Fibroblast of pulmonary artery (primary cell): Measurements from ENCODE around the gene CPT1C.

Experiments used
- DNase-seq: peaks from one replicate; pipeline ENCODE4 v3.0.0-alpha.2; 2010; ENCODE audit warnings: low read depth
- H3K4me3 ChIP-seq: replicated peaks from 2 replicates; pipeline ENCODE4 v1.5.1; 2011; ENCODE audit warnings: low read depth, mild to moderate bottlenecking, control low read depth, low read length, moderate library complexity
- CTCF ChIP-seq: IDR thresholded peaks from 2 replicates; pipeline ENCODE4 v1.5.1; 2011; ENCODE audit warnings: mild to moderate bottlenecking, control low read depth, low read length, inconsistent platforms; ENCODE audit errors: missing control alignments

Gene CPT1C

GRCh38 chr19:49655570-49656455, 35.1 kb upstream of the CPT1C start:
- no peak for TF ChIP-seq CTCF
- DNase-seq, result no peak
- no peak overlapping the region for H3K4me3 ChIP-seq

GRCh38 chr19:49656456-49657109, 34.3 kb upstream of the CPT1C start:
- no peak for TF ChIP-seq CTCF
- H3K4me3 ChIP-seq, result no peak overlapping the region
- DNase-seq, result no peak

- DNase-seq, result no peak
- TF ChIP-seq CTCF, result no peak
- no peak overlapping the region for H3K4me3 ChIP-seq
These were observed 33.3 kb upstream of the CPT1C start for GRCh38 chr19:49657493-49658138.

GRCh38 chr19:49658139-49658517, 32.8 kb upstream of the CPT1C start:
- DNase-seq, result no peak
- no peak for TF ChIP-seq CTCF

GRCh38 chr19:49658566-49659442, 32.1 kb upstream of the CPT1C start:
- no peak for DNase-seq
- no peak for TF ChIP-seq CTCF
- no peak overlapping the region for H3K4me3 ChIP-seq

More at GRCh38 chr19:49658139-49658517, 32.8 kb upstream of the CPT1C start:
- H3K4me3 ChIP-seq, result no peak overlapping the region

GRCh38 chr19:49660338-49660961, 30.5 kb upstream of the CPT1C start:
- H3K4me3 ChIP-seq, result no peak overlapping the region
- no peak for DNase-seq
- no peak for TF ChIP-seq CTCF
